Thoracic aorta (tissue), 2 donors: ENCODE results near the gene PARD6B. TPM values are rescaled to one million over a fixed set of nuclear protein-coding genes. Genes with fewer than 3 reads are reported as not detected.
"Not testable (repeated sequence)": the region's sequence is repeated elsewhere in the genome, so short reads cannot be mapped to it uniquely, and the experiment has no call there.

Experiments
- ATAC-seq: fragments of 150-250 bp; one replicate; pipeline ENCODE4 v1.8.0; 2017; ENCODE audit warnings: low read depth; ENCODE audit not compliant: insufficient number of reproducible peaks, low FRiP score
- DNase-seq: peaks from one replicate; pipeline ENCODE4 v3.0.0-alpha.2; 2020; ENCODE audit warnings: low spot score
- H3K27ac ChIP-seq, 2 donors: fragments of 200-600 bp; sonication (generic); 1 replicate in 1 of 2; 2 replicates in 1 of 2; pipeline ENCODE4 v1.5.1; 2016; ENCODE audit warnings: mild to moderate bottlenecking in 2 of 2, moderate library complexity in 2 of 2
- H3K27me3 ChIP-seq: fragments of 200-600 bp; sonication (generic); replicated peaks from 2 replicates; pipeline ENCODE4 v1.6.0; 2016; ENCODE audit warnings: mild to moderate bottlenecking; ENCODE audit not compliant: insufficient read depth
- H3K36me3 ChIP-seq: fragments of 200-600 bp; sonication (generic); one replicate; pipeline ENCODE4 v1.5.1; 2016
- H3K4me1 ChIP-seq, 2 donors: fragments of 200-600 bp; sonication (generic); 1 replicate in 1 of 2; 2 replicates in 1 of 2; pipeline versions ENCODE4 v1.5.1 to v1.6.0; 2016; ENCODE audit warnings: low read depth in 2 of 2, mild to moderate bottlenecking in 1 of 2; ENCODE audit not compliant: control insufficient read depth in 1 of 2
- H3K4me3 ChIP-seq: fragments of 200-600 bp; sonication (generic); 2 replicates; pipeline ENCODE4 v1.5.1; 2016; ENCODE audit warnings: mild to moderate bottlenecking
- H3K9me3 ChIP-seq: fragments of 200-600 bp; sonication (generic); 2 replicates; pipeline ENCODE4 v1.5.1; 2016
- CTCF ChIP-seq: fragments of 200-600 bp; sonication (generic); IDR thresholded peaks from one replicate; pipeline ENCODE4 v1.5.1; 2019; ENCODE audit warnings: antibody characterized with exemption
- total RNA-seq, 2 donors: library from RNA; depleted of rRNA; stranded (reverse); fragments of >200 nt; gene quantifications; one replicate each; pipeline versions ENCODE4 v1.1.0 to v1.2.3, GENCODE V29; 2016

The PARD6B gene
- total RNA-seq, 2 donors from 2014 or later: 2.8 to 10.7 TPM

GRCh38 chr20:50769551-50770085, 38.2 kb downstream of the PARD6B start:
- not testable (repeated sequence) for H3K27ac ChIP-seq, ATAC-seq

GRCh38 chr20:50771419-50772080, 40.2 kb downstream of the PARD6B start:
- not testable (repeated sequence) for H3K4me3 ChIP-seq, H3K9me3 ChIP-seq, H3K36me3 ChIP-seq, H3K4me1 ChIP-seq, ATAC-seq, DNase-seq, H3K27me3 ChIP-seq, H3K27ac ChIP-seq

More at GRCh38 chr20:50769551-50770085, 38.2 kb downstream of the PARD6B start:
- H3K27me3 ChIP-seq, H3K36me3 ChIP-seq, H3K9me3 ChIP-seq, DNase-seq, H3K4me3 ChIP-seq, H3K4me1 ChIP-seq: not testable (repeated sequence)

- no peak for TF ChIP-seq CTCF
- DNase-seq (no peak), ATAC-seq (no peak)
- Histone ChIP-seq H3K27ac (no peak overlapping the region), H3K27me3 (no peaks in the 10 kb centered on the region), H3K4me1 (no peaks in the 10 kb centered on the region), H3K9me3 (no peaks in the 10 kb centered on the region), H3K4me3 (no peak overlapping the region), H3K36me3 (no peaks in the 10 kb centered on the region)
These were observed 41.2 kb downstream of the PARD6B start for GRCh38 chr20:50772420-50773185.

GRCh38 chr20:50774515-50774914, 43.1 kb downstream of the PARD6B start:
- DNase-seq (no peak), ATAC-seq (no peak)
- Histone ChIP-seq H3K4me1 (no peaks in the 10 kb centered on the region), H3K36me3 (no peaks in the 10 kb centered on the region), H3K27me3 (no peaks in the 10 kb centered on the region), H3K27ac (no peak overlapping the region), H3K9me3 (no peaks in the 10 kb centered on the region), H3K4me3 (no peak overlapping the region)
- no peak for TF ChIP-seq CTCF

- H3K27ac ChIP-seq: no peak overlapping the region
- ATAC-seq: no peak
- H3K9me3 ChIP-seq: no peaks in the 10 kb centered on the region
- H3K4me3 ChIP-seq: no peak overlapping the region
- H3K4me1 ChIP-seq: no peaks in the 10 kb centered on the region
- TF ChIP-seq CTCF: no peak
- no peak for DNase-seq
- no peaks in the 10 kb centered on the region for H3K36me3 ChIP-seq
- no peaks in the 10 kb centered on the region for H3K27me3 ChIP-seq
These were observed 44.9 kb downstream of the PARD6B start for GRCh38 chr20:50776122-50776817.

- Histone ChIP-seq H3K36me3 (no peaks in the 10 kb centered on the region), H3K4me3 (no peak overlapping the region), H3K27me3 (no peaks in the 10 kb centered on the region), H3K27ac (no peak overlapping the region), H3K4me1 (no peaks in the 10 kb centered on the region), H3K9me3 (no peaks in the 10 kb centered on the region)
- no peak for TF ChIP-seq CTCF
- DNase-seq: no peak
- no peak for ATAC-seq
These were observed 46.0 kb downstream of the PARD6B start for GRCh38 chr20:50777373-50777772.

- H3K27ac ChIP-seq, DNase-seq, H3K36me3 ChIP-seq, H3K9me3 ChIP-seq, H3K4me1 ChIP-seq, H3K27me3 ChIP-seq, ATAC-seq, H3K4me3 ChIP-seq: not testable (repeated sequence)
These were observed 47.6 kb downstream of the PARD6B start for GRCh38 chr20:50778994-50779393.
